ENCODE data around the gene MCRS1. TPM values are rescaled to one million over a fixed set of nuclear protein-coding genes. Genes with fewer than 3 reads are reported as not detected.

The MCRS1 gene
- total RNA-seq, 4 donors from 2014 or later, result 31.2 to 57.2 (median 33.1) TPM

- DNase-seq (ENCODE audit: low spot score) (no peak), ATAC-seq (ENCODE audit: low FRiP score) (no peak)
- TF ChIP-seq CTCF (IDR thresholded peaks at IDR 0.05), result no peak
Observed at GRCh38 chr12:49588281-49588680, 20.3 kb upstream of the MCRS1 start.

GRCh38 chr12:49587174-49587908 lies 19.4 kb upstream of the MCRS1 start:
- TF ChIP-seq CTCF (IDR thresholded peaks at IDR 0.05), result no peak
- no peak for ATAC-seq (ENCODE audit: low FRiP score)
- DNase-seq (ENCODE audit: low spot score), result no peak

- DNase-seq (ENCODE audit: low spot score) (no peak), ATAC-seq (ENCODE audit: low FRiP score) (no peak)
- no peak for TF ChIP-seq CTCF (IDR thresholded peaks at IDR 0.05)
Observed at GRCh38 chr12:49585477-49586459, 17.8 kb upstream of the MCRS1 start.

GRCh38 chr12:49584591-49584990 lies 16.6 kb upstream of the MCRS1 start:
- no peak for DNase-seq (ENCODE audit: low spot score)
- ATAC-seq (ENCODE audit: low FRiP score), result no peak
- no peak for TF ChIP-seq CTCF (IDR thresholded peaks at IDR 0.05)

GRCh38 chr12:49583366-49584094 lies 15.6 kb upstream of the MCRS1 start:
- TF ChIP-seq CTCF (IDR thresholded peaks at IDR 0.05), result no peak
- ATAC-seq (ENCODE audit: low FRiP score) (no peak), DNase-seq (ENCODE audit: low spot score) (no peak)

GRCh38 chr12:49582850-49583249 lies 14.9 kb upstream of the MCRS1 start:
- ATAC-seq (ENCODE audit: low FRiP score), result no peak
- no peak for TF ChIP-seq CTCF (IDR thresholded peaks at IDR 0.05)
- no peak for DNase-seq (ENCODE audit: low spot score)

Measured in omental fat pad (tissue), 4 donors.